ENCODE measurements around the gene PPP6R3. TPM values are rescaled to one million over a fixed set of nuclear protein-coding genes. Genes with fewer than 3 reads are reported as not detected.

PPP6R3 gene
- total RNA-seq, 1 donor from 2014 or later = 115 TPM

DNA sequence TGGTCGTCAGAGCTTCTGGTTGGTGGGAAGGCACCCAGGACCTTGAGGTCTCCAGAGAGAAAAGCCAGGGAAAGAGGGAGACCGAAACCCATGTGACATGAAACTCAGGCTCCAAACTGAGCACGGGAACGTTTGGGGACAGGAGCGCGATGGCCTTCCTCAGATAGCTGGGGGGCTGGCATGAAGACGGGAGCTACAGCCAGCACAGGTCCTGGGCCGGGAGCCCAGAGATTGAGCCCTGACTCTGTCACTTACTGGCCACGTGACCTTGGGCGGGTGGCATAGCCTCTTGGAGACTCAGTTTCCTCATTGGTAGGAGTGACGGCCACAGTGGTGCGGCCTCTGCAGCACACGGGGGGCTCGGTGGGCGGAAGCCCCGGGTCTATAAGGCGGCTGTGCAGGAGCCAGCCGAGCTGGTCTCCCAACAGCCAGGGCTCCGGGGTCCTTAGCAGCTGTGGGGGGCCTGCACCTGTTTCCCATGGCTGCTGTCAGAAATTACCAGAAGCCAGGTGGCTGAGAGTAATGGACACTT, 36.4 kb upstream of the PPP6R3 start:
- no peak for DNase-seq (ENCODE audit: low spot score)
- peaks cover 4% of the 10 kb centered on the region for H3K27me3 Mint-ChIP-seq (ENCODE audit: unreplicated experiment)
- TF ChIP-seq, protein P1, sequence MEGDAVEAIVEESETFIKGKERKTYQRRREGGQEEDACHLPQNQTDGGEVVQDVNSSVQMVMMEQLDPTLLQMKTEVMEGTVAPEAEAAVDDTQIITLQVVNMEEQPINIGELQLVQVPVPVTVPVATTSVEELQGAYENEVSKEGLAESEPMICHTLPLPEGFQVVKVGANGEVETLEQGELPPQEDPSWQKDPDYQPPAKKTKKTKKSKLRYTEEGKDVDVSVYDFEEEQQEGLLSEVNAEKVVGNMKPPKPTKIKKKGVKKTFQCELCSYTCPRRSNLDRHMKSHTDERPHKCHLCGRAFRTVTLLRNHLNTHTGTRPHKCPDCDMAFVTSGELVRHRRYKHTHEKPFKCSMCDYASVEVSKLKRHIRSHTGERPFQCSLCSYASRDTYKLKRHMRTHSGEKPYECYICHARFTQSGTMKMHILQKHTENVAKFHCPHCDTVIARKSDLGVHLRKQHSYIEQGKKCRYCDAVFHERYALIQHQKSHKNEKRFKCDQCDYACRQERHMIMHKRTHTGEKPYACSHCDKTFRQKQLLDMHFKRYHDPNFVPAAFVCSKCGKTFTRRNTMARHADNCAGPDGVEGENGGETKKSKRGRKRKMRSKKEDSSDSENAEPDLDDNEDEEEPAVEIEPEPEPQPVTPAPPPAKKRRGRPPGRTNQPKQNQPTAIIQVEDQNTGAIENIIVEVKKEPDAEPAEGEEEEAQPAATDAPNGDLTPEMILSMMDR (IDR thresholded peaks at IDR 0.05; ENCODE audit: unreplicated experiment) = no peak
- H3K36me3 Mint-ChIP-seq (ENCODE audit: low read depth, unreplicated experiment) = peaks cover 43% of the 10 kb centered on the region
- H3K4me1 Mint-ChIP-seq (ENCODE audit: unreplicated experiment) = no peaks in the 10 kb centered on the region
- no peaks in the 10 kb centered on the region for H3K9me3 Mint-ChIP-seq (ENCODE audit: unreplicated experiment)
- H3K4me3 Mint-ChIP-seq (ENCODE audit: unreplicated experiment) = no peak overlapping the region
- no peak overlapping the region for H3K27ac Mint-ChIP-seq (ENCODE audit: unreplicated experiment)

DNA sequence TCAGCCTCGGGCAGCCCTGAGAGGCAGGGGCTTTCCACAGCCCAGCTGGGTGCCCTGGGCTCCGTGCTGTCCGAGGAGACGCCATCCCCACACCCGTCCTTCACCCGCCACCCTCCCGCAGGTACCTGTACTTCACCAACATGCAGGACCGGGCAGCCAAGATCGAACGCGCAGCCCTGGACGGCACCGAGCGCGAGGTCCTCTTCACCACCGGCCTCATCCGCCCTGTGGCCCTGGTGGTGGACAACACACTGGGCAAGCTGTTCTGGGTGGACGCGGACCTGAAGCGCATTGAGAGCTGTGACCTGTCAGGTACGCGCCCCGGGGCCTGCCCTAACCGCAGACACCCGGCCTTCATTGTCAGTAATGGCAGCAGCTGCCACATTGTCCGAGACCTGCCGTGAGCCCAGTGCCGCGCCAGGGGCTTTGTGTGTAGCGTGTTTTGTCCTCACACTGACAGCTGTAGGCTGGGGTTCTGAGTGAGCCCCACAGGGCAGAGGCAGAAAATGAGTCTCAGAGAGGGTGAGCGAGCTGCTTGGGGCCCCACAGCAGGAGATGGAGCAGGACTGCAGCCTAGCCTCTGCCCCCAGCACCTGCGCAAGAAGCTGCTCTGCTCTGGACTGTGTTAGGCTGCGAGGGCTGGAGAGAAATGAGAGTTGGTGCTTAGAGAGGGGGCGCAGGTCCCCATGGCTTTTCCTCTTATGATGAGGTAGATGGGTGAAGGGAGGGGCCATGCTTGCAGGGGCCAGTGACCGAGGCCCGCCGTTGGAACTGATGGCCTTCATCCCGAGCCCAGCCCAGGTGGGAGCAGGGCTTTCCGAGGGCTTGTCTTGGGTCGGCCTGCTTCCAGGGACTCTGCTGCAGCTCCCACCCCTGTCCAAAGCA, 35.3 kb upstream of the PPP6R3 start:
- DNase-seq (ENCODE audit: low spot score) = no peak
- no peak overlapping the region for H3K4me3 Mint-ChIP-seq (ENCODE audit: unreplicated experiment)
- H3K27ac Mint-ChIP-seq (ENCODE audit: unreplicated experiment) = no peak overlapping the region
- TF ChIP-seq, protein P1 (IDR thresholded peaks at IDR 0.05; ENCODE audit: unreplicated experiment) = no peak
- peaks cover 6% of the 10 kb centered on the region for H3K9me3 Mint-ChIP-seq (ENCODE audit: unreplicated experiment)
- peaks cover 49% of the 10 kb centered on the region for H3K36me3 Mint-ChIP-seq (ENCODE audit: low read depth, unreplicated experiment)
- no peaks in the 10 kb centered on the region for H3K4me1 Mint-ChIP-seq (ENCODE audit: unreplicated experiment)
- H3K27me3 Mint-ChIP-seq (ENCODE audit: unreplicated experiment) = peaks cover 6% of the 10 kb centered on the region

DNA sequence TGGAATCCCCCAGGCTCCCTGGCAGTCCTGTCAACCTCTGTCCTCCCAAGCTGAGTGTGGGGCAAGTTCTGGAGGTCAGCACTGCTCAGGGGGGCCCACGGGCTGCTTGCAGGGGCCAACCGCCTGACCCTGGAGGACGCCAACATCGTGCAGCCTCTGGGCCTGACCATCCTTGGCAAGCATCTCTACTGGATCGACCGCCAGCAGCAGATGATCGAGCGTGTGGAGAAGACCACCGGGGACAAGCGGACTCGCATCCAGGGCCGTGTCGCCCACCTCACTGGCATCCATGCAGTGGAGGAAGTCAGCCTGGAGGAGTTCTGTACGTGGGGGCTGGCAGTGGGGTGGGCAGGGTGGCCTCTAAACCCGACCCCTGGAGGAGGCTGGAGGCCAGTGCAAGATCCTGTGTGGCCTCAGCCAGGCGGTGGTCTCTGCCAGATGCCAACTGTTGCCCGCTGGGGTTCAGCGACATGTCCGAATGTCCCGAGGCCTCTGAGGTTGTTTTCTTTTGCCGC, 34.6 kb upstream of the PPP6R3 start:
- TF ChIP-seq, protein P1 (IDR thresholded peaks at IDR 0.05; ENCODE audit: unreplicated experiment) = no peak
- H3K4me3 Mint-ChIP-seq (ENCODE audit: unreplicated experiment) = no peak overlapping the region
- H3K9me3 Mint-ChIP-seq (ENCODE audit: unreplicated experiment) = peaks cover 6% of the 10 kb centered on the region
- H3K27me3 Mint-ChIP-seq (ENCODE audit: unreplicated experiment) = peaks cover 11% of the 10 kb centered on the region
- DNase-seq (ENCODE audit: low spot score) = no peak
- H3K27ac Mint-ChIP-seq (ENCODE audit: unreplicated experiment) = no peak overlapping the region
- peaks cover 55% of the 10 kb centered on the region for H3K36me3 Mint-ChIP-seq (ENCODE audit: low read depth, unreplicated experiment)
- H3K4me1 Mint-ChIP-seq (ENCODE audit: unreplicated experiment) = no peaks in the 10 kb centered on the region

DNA sequence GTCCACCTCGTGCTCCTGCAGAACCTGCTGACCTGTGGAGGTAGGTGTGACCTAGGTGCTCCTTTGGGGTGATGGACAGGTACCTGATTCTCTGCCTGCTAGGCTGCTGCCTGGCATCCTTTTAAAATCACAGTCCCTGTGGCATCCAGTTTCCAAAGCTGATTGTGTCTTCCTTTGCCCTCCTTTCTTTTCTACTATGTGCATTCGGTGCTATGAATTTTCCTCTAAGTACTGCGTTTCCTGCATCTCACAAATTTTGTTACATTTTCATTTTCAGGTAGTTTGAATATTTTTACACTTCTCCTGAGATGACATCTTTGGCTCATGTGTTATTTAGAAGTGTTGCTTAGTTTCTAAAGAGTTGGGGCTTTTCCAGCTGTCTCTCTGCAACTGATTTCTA, 30.9 kb upstream of the PPP6R3 start:
- H3K27ac Mint-ChIP-seq (ENCODE audit: unreplicated experiment) = peak overlapping the region; percentile 78
- H3K4me1 Mint-ChIP-seq (ENCODE audit: unreplicated experiment) = no peaks in the 10 kb centered on the region
- TF ChIP-seq, protein P1 (IDR thresholded peaks at IDR 0.05; ENCODE audit: unreplicated experiment) = no peak
- H3K27me3 Mint-ChIP-seq (ENCODE audit: unreplicated experiment) = peaks cover 11% of the 10 kb centered on the region
- H3K4me3 Mint-ChIP-seq (ENCODE audit: unreplicated experiment) = peak overlapping the region; percentile 90
- peaks cover 6% of the 10 kb centered on the region for H3K9me3 Mint-ChIP-seq (ENCODE audit: unreplicated experiment)
- DNase-seq (ENCODE audit: low spot score) = no peak
- peaks cover 48% of the 10 kb centered on the region for H3K36me3 Mint-ChIP-seq (ENCODE audit: low read depth, unreplicated experiment)

DNA sequence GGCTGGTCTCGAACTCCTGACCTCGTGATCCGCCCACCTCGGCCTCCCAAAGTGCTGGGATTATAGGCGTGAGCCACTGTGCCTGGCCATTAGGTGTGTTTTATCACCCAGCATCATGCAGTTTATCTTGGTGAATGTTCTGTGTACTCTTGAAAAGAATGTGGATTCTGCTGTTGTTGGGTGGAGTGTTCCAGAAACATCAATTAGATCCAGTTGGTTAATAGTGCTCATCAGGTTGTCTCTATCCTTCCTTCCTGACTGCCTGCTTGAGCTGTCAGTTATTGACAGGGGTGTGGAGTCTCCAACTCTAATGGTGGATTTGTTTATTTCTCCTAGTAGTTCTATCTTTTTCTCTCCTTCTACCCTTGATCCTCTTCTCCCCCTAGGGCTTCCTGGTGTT, 30.2 kb upstream of the PPP6R3 start:
- Mint-ChIP-seq H3K36me3 (ENCODE audit: low read depth, unreplicated experiment) (peaks cover 40% of the 10 kb centered on the region), H3K27me3 (ENCODE audit: unreplicated experiment) (peaks cover 11% of the 10 kb centered on the region), H3K9me3 (ENCODE audit: unreplicated experiment) (peaks cover 6% of the 10 kb centered on the region), H3K4me3 (ENCODE audit: unreplicated experiment) (peak overlapping the region; percentile 62), H3K27ac (ENCODE audit: unreplicated experiment) (no peak overlapping the region), H3K4me1 (ENCODE audit: unreplicated experiment) (no peaks in the 10 kb centered on the region)
- DNase-seq (ENCODE audit: low spot score) = no peak
- TF ChIP-seq, protein P1 (IDR thresholded peaks at IDR 0.05; ENCODE audit: unreplicated experiment) = no peak
